HepG2 (cell line): ENCODE measurements around the gene ADGRB3. TPM values are rescaled to one million over a fixed set of nuclear protein-coding genes. Genes with fewer than 3 reads are reported as not detected.

Source experiments
- ATAC-seq: fragments of 200-7000 bp; cut with Tn5 transposase; 3 replicates; pipeline ENCODE4 v1.9.1; 2020; ENCODE audit warnings: mild to moderate bottlenecking, moderate library complexity
- BruUV-seq: library from RNA; stranded (reverse); fragments of 400-500 nt; replicated peaks from 2 replicates; lab custom pipeline; 2021; lab: Mats Ljungman, UMichigan
- CTCF ChIA-PET: fragments of 300-600 bp; formaldehyde crosslinking; extraction: SDS; loops from one replicate; lab custom pipeline; 2021; ENCODE audit warnings: low total read pairs, inconsistent platforms, low intra/inter-chr PET ratio; lab: Yijun Ruan, JAX
- POLR2A ChIA-PET: fragments of 350-600 bp; sonication (Branson Sonifier 250); formaldehyde crosslinking; loops from one replicate; lab custom pipeline; 2020; ENCODE audit warnings: antibody characterized with exemption, inconsistent platforms; lab: Yijun Ruan, JAX
- DNase-seq: peaks from one replicate; pipeline ENCODE4 v3.0.0-alpha.2; 2015; ENCODE audit warnings: low spot score
- FAIRE-seq: peaks from 3 replicates; lab custom pipeline; 2011; peaks lifted over from hg19 to GRCh38; lab: Jason Lieb, UNC
- H2AFZ ChIP-seq: one replicate; pipeline ENCODE4 v1.6.1; 2011; ENCODE audit warnings: low read length, inconsistent platforms
- H3K27ac ChIP-seq: fragments of 300-600 bp; 3 replicates; pipeline ENCODE4 v1.8.0; 2011; ENCODE audit warnings: mixed run types, mild to moderate bottlenecking, mixed read lengths, low read length, inconsistent platforms; ENCODE audit not compliant: insufficient read depth; ENCODE audit errors: extremely low read length
- H3K27me3 ChIP-seq, 2 experiments: fragments of 200-600 bp in 1 of 2; 2 replicates in 1 of 2; 3 replicates in 1 of 2; pipeline versions ENCODE4 v1.6.0 to v1.8.0; 2011; ENCODE audit warnings: low read length in 2 of 2, mild to moderate bottlenecking in 2 of 2, moderate library complexity in 2 of 2, inconsistent platforms in 1 of 2; ENCODE audit not compliant: insufficient read depth in 2 of 2, control insufficient read depth in 1 of 2
- H3K36me3 ChIP-seq, 2 experiments: fragments of 200-600 bp in 1 of 2; replicated peaks in 1 of 2; 2 replicates in 1 of 2; 3 replicates in 1 of 2; pipeline versions ENCODE4 v1.5.1 to v1.8.0; 2011; ENCODE audit warnings: low read length in 2 of 2, inconsistent platforms in 1 of 2; ENCODE audit not compliant: insufficient read depth in 2 of 2, control insufficient read depth in 1 of 2
- H3K4me1 ChIP-seq: 2 replicates; pipeline ENCODE4 v1.5.1; 2012; ENCODE audit warnings: low read length, inconsistent platforms; ENCODE audit not compliant: insufficient read depth
- H3K4me2 ChIP-seq: 2 replicates; pipeline ENCODE4 v1.6.0; 2011; ENCODE audit warnings: low read depth, low read length, inconsistent platforms
- H3K4me3 ChIP-seq, 3 experiments: fragments of 200-600 bp in 1 of 3; sonication (generic), shearing (Covaris generic) in 1 of 3; replicated peaks in 1 of 3; 2 replicates each; pipeline ENCODE4 v1.5.1; 2011 to 2016; ENCODE audit warnings: low read length in 3 of 3, inconsistent platforms in 2 of 3, low read depth in 2 of 3, mild to moderate bottlenecking in 2 of 3, control low read depth in 1 of 3, mixed read lengths in 1 of 3; ENCODE audit not compliant: insufficient read depth in 1 of 3
- H3K79me2 ChIP-seq: one replicate; pipeline ENCODE4 v1.6.1; 2011; ENCODE audit warnings: low read length, inconsistent platforms; ENCODE audit not compliant: insufficient read depth
- H3K9ac ChIP-seq: 2 replicates; pipeline ENCODE4 v1.6.0; 2011; ENCODE audit warnings: mild to moderate bottlenecking, low read depth, low read length, inconsistent platforms; ENCODE audit not compliant: insufficient read depth
- H3K9me3 ChIP-seq: 2 replicates; pipeline ENCODE4 v1.5.1; 2012; ENCODE audit warnings: mild to moderate bottlenecking, low read length
- H4K20me1 ChIP-seq: 2 replicates; pipeline ENCODE4 v1.6.0; 2011; ENCODE audit warnings: inconsistent platforms, mild to moderate bottlenecking, low read length, moderate library complexity; ENCODE audit not compliant: insufficient read depth
- CAMTA2 ChIP-seq: sonication (generic); formaldehyde crosslinking; IDR thresholded peaks from 2 replicates; pipeline ENCODE4 v1.4.0; 2020; ENCODE audit warnings: mild to moderate bottlenecking, missing genetic modification reagents, borderline replicate concordance
- CSRNP2 ChIP-seq: sonication (generic); formaldehyde crosslinking; conservative IDR thresholded peaks from 2 replicates; pipeline ENCODE4 v1.8.0; 2022; ENCODE audit warnings: low read depth, missing genetic modification reagents
- GABPA ChIP-seq, 2 experiments: IDR thresholded peaks; 2 replicates each; pipeline ENCODE4 v1.6.1; 2011 to 2016; ENCODE audit warnings: low read depth in 2 of 2, low read length in 1 of 2, missing biosample characterization in 1 of 2, missing genetic modification characterization in 1 of 2
- HMG20B ChIP-seq: conservative IDR thresholded peaks from 2 replicates; pipeline ENCODE4 v1.6.1; 2016; ENCODE audit warnings: missing genetic modification reagents, missing compliant biosample characterization
- KDM1A ChIP-seq: IDR thresholded peaks from 2 replicates; pipeline ENCODE4 v1.6.1; 2016; ENCODE audit warnings: missing compliant biosample characterization
- LCORL ChIP-seq, 2 experiments: fragments of 450-650 bp in 1 of 2; sonication (generic) in 1 of 2; formaldehyde crosslinking in 1 of 2; IDR thresholded peaks; 2 replicates each; pipeline versions ENCODE4 v1.5.0 to v1.6.1; 2017 to 2020; ENCODE audit warnings: antibody characterized with exemption in 1 of 2, missing genetic modification reagents in 1 of 2
- RCOR2 ChIP-seq: IDR thresholded peaks from 2 replicates; pipeline ENCODE4 v1.6.1; 2016; ENCODE audit warnings: missing biosample characterization, missing genetic modification reagents
- ZNF513 ChIP-seq: sonication (generic); formaldehyde crosslinking; conservative IDR thresholded peaks from 2 replicates; pipeline ENCODE4 v1.5.0; 2020; ENCODE audit warnings: missing genetic modification reagents
- ZNF550 ChIP-seq: sonication (generic); formaldehyde crosslinking; IDR thresholded peaks from 2 replicates; pipeline ENCODE4 v1.4.0; 2020; ENCODE audit warnings: mild to moderate bottlenecking, missing genetic modification reagents, borderline replicate concordance
- ZNF75D ChIP-seq: sonication (generic); formaldehyde crosslinking; IDR thresholded peaks from 2 replicates; pipeline ENCODE4 v1.8.1; 2023; ENCODE audit warnings: missing genetic modification reagents, mild to moderate bottlenecking, borderline replicate concordance
- ZNF816 ChIP-seq: sonication (generic); formaldehyde crosslinking; IDR thresholded peaks from 2 replicates; pipeline ENCODE4 v1.8.0; 2022; ENCODE audit warnings: missing genetic modification reagents, mild to moderate bottlenecking, borderline replicate concordance
- ZSCAN21 ChIP-seq: sonication (generic); formaldehyde crosslinking; IDR thresholded peaks from 2 replicates; pipeline ENCODE4 v1.8.0; 2022; ENCODE audit warnings: mild to moderate bottlenecking, missing genetic modification reagents, moderate library complexity, borderline replicate concordance
- ZXDC ChIP-seq: sonication (generic); formaldehyde crosslinking; IDR thresholded peaks from 2 replicates; pipeline ENCODE4 v1.5.0; 2020; ENCODE audit warnings: mild to moderate bottlenecking, missing genetic modification reagents
- WGBS: methylation state at CpG from one replicate; pipeline ENCODE4 v1.1.6; 2017; ENCODE audit warnings: low lambda C conversion rate; 5-methylcytosine and 5-hydroxymethylcytosine counted together
- in situ Hi-C: cut with HindIII; loops from 2 replicates; pipeline ENCODE4 v1.10.0; 2017; ENCODE audit warnings: low pct_unique_long_range_greater_than_20kb; ENCODE audit not compliant: extremely low pct_ligation_motif_present
- intact Hi-C: fragments of 100-400 bp; cut with micrococcal nuclease; formaldehyde crosslinking; loops from one replicate; pipeline ENCODE4 v1.10.0; 2022; ENCODE audit not compliant: unreplicated experiment
- polyA plus RNA-seq, 8 experiments: library from polyadenylated mRNA; depleted of rRNA in 3 of 8; stranded (reverse) in 7 of 8; unstranded in 1 of 8; fragments of >200 nt; fragmentation: Illumina TruSeq in 4 of 8; extraction: Trizol in 4 of 8; gene quantifications; 2 replicates each; pipeline versions ENCODE4 v1.2.1 to v1.2.3, GENCODE V29; 2011 to 2016; ENCODE audit warnings: low read depth in 4 of 8, missing spikeins in 1 of 8, mixed read lengths in 1 of 8; ENCODE audit not compliant: insufficient read depth in 1 of 8
- total RNA-seq, 5 experiments: library from RNA; depleted of rRNA; stranded (reverse); fragments of >200 nt; fragmentation: Illumina TruSeq; extraction: Trizol; gene quantifications; 2 replicates each; pipeline ENCODE4 v1.2.3, GENCODE V29; 2016; ENCODE audit warnings: low read depth in 1 of 5

ADGRB3 gene
- total and polyA plus RNA-seq, 2 of the 13 experiments (the other 11 are each of a cell fraction or from before 2014, with no cell fraction given): not detected

DNA sequence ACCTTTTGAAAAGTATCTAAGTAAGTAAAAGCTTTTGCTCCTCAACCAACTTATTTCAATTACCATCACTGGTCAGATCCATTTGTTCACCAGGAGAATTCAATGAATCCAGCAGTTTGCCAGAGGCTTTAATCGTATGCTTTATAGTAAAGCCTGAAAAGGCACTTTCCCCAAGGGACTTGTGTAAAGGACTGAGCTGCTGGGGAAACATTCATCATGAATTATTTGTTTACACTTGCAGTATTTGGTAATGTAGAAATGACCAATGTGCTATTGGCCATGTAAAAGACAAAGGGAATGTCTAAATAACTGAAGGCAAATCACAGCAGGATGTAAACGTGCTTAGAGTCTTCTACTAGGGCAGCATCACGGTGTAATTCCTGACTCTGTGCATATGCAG, 471.4 kb downstream of the ADGRB3 start:
- Histone ChIP-seq H3K27ac (no peak overlapping the region), H3K27me3 (no peaks in the 10 kb centered on the region), H3K4me2 (no peak overlapping the region), H3K36me3 (no peaks in the 10 kb centered on the region), H3K79me2 (no peaks in the 10 kb centered on the region), H3K4me3 (no peak overlapping the region), H2AFZ (no peak overlapping the region), H4K20me1 (no peaks in the 10 kb centered on the region), H3K9ac (no peak overlapping the region), H3K4me1 (no peaks in the 10 kb centered on the region), H3K9me3 (no peaks in the 10 kb centered on the region)
- DNase-seq (no peak), FAIRE-seq (no peak), ATAC-seq (no peak)
- intact Hi-C loops (no loop called here), in situ Hi-C loops (no loop called here)
- ChIA-PET POLR2A (no interaction called here), CTCF (no interaction called here)
- BruUV-seq: no TSS peak
- 0% methylated on average over 3 of the region's 3 CpGs for WGBS
- TF ChIP-seq LCORL (IDR thresholded peaks at IDR 0.05): no peak
- TF ChIP-seq LCORL (CRISPR knock-in tag; IDR thresholded peaks at IDR 0.05): no peak
- TF ChIP-seq ZNF816 (CRISPR knock-in tag): no peak
- TF ChIP-seq ZNF550 (CRISPR knock-in tag): no peak
- TF ChIP-seq ZNF513 (CRISPR knock-in tag): no peak
- no peak for TF ChIP-seq CAMTA2 (CRISPR knock-in tag)

DNA sequence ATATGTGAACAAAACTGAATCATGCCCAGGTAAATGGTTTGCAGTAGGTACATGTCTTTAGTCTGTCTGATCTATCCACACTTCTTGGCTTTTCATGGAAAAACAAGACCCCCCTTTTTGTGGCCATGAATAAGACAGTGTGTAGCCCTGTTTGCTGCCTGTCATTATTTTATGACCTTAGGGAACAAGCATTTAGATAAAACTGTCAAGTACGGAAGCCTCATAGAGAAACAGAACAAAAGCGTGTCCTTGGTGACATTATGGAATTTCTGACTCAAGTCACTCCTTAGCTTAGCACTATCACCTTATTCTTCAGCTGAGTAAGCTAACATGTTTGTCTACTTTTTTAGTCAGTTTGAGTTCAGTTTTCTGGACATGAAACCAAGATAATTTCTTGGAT, 476.2 kb downstream of the ADGRB3 start:
- no peak overlapping the region for H3K9ac ChIP-seq
- POLR2A ChIA-PET: no interaction called here
- CTCF ChIA-PET: no interaction called here
- H3K4me3 ChIP-seq: no peak overlapping the region
- H2AFZ ChIP-seq: no peak overlapping the region
- BruUV-seq: no TSS peak
- no peaks in the 10 kb centered on the region for H4K20me1 ChIP-seq
- WGBS: 61% methylated on average over 2 of the region's 2 CpGs
- FAIRE-seq (no peak), ATAC-seq (no peak), DNase-seq (no peak)
- in situ Hi-C loops (no loop called here), intact Hi-C loops (no loop called here)
- H3K79me2 ChIP-seq: no peaks in the 10 kb centered on the region
- H3K9me3 ChIP-seq: no peaks in the 10 kb centered on the region
- no peaks in the 10 kb centered on the region for H3K27me3 ChIP-seq
- H3K4me2 ChIP-seq: no peak overlapping the region
- no peaks in the 10 kb centered on the region for H3K4me1 ChIP-seq
- no peak overlapping the region for H3K27ac ChIP-seq
- H3K36me3 ChIP-seq: no peaks in the 10 kb centered on the region
- TF ChIP-seq GABPA (IDR thresholded peaks at IDR 0.05; ENCODE audit: low read depth, low read length) (no peak), GABPA (CRISPR knock-in tag; IDR thresholded peaks at IDR 0.05; ENCODE audit: low read depth) (no peak), RCOR2 (CRISPR knock-in tag) (no peak), ZXDC (CRISPR knock-in tag) (no peak), KDM1A (no peak), CSRNP2 (no peak), ZNF75D (CRISPR knock-in tag) (no peak), HMG20B (CRISPR knock-in tag) (no peak), ZSCAN21 (CRISPR knock-in tag) (no peak)
